OCI-LY7 (cell line): Measurements from ENCODE around the gene ARL10.

ENCODE experiments used
- EZH2phosphoT487 ChIP-seq: fragments of 200-600 bp; sonication (generic); IDR thresholded peaks from 2 replicates; pipeline ENCODE4 v1.6.1; 2018; ENCODE audit warnings: low read depth, borderline replicate concordance, mild to moderate bottlenecking, mixed run types, antibody characterized with exemption, low read length, moderate library complexity, mixed read lengths
- TF ChIP-seq, protein P1 (sequence below): fragments of 200-600 bp; sonication (generic); conservative IDR thresholded peaks from 2 replicates; pipeline ENCODE4 v1.5.1; 2014; ENCODE audit warnings: mild to moderate bottlenecking, antibody characterized with exemption, low read length, moderate library complexity, mixed read lengths

DNA sequence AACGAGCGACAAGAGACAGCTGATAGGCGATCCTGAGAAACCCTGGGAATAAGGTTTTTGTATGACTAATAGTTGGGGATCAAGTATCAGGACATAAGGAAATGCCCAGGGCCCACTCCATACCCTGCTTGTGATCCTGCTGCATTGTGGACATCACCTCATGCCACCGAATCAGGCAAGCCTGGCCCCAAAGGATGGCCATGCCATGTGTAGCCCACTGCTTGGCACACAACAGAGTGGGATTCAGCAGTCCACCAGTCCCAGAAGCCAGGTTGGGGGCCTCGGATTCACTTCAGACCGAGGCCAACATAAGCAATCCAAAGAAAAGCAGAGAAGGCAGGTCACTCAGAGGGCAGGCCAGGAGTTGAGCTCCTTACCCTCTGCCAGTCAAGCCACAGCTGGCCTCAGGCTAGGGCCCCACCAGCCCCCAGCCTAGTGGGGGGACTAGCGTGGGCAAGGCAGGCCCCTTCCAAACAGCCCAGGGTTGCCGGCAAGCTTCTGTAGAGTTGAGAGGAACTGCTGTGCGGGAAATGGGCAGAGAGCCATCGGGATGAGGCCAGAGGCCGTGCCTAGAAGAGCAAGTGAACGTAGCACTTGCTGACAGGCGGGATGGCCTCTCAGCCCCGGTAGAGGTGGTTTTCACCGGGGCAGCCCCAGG, 18.1 kb downstream of the ARL10 start:
- TF ChIP-seq, protein P1, sequence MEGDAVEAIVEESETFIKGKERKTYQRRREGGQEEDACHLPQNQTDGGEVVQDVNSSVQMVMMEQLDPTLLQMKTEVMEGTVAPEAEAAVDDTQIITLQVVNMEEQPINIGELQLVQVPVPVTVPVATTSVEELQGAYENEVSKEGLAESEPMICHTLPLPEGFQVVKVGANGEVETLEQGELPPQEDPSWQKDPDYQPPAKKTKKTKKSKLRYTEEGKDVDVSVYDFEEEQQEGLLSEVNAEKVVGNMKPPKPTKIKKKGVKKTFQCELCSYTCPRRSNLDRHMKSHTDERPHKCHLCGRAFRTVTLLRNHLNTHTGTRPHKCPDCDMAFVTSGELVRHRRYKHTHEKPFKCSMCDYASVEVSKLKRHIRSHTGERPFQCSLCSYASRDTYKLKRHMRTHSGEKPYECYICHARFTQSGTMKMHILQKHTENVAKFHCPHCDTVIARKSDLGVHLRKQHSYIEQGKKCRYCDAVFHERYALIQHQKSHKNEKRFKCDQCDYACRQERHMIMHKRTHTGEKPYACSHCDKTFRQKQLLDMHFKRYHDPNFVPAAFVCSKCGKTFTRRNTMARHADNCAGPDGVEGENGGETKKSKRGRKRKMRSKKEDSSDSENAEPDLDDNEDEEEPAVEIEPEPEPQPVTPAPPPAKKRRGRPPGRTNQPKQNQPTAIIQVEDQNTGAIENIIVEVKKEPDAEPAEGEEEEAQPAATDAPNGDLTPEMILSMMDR: no peak
- no peak for TF ChIP-seq EZH2phosphoT487
